Activated CD4-positive, alpha-beta T cell treated with anti-CD3 and anti-CD28 coated beads for 48 hours (primary cell): Measurements from ENCODE around the gene FBXW7.

Experiments
- DNase-seq: peaks from one replicate; pipeline ENCODE4 v3.0.0-alpha.2; 2020

FBXW7 gene

DNA sequence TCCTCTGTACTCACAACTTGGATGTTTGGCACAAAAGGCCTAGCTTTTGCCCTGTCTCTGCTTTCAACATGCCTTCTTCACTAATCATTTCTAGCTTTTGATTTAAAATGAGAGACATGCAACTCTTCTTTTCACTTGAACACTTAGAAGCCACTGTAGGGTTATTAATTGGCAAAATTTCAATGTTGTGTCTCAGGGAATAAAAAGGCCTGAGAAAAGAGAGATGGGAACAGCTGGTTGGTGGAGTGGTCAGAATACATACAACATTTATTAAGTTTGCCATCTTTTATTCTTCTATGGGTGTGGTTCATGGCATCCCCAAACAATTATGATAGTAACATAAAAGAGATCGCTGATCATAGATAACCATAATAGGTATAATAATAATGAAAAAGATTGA, 114.3 kb downstream of the FBXW7 start:
- DNase-seq: no peak

DNA sequence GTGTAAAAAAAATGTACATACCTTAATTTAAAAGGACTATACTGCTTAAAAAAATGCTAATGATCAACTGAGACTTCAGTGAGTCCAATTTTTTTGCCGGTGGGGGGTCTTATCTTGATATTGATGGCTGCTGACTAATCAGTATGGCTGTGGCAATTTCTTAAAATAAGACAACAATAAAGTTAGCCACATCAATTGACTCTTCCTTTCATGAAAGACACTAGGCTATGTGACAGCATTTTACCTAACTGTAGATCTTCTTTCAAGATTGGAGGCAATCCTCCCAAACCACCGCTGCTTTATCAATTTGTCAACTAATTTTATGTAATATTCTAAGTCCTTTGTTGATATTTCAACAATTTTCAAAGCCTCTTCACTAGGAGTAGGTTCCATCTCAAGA, 116.1 kb downstream of the FBXW7 start:
- no peak for DNase-seq

GRCh38 chr4:152417673-152418072, 118.2 kb downstream of the FBXW7 start:
- DNase-seq: no peak

DNA sequence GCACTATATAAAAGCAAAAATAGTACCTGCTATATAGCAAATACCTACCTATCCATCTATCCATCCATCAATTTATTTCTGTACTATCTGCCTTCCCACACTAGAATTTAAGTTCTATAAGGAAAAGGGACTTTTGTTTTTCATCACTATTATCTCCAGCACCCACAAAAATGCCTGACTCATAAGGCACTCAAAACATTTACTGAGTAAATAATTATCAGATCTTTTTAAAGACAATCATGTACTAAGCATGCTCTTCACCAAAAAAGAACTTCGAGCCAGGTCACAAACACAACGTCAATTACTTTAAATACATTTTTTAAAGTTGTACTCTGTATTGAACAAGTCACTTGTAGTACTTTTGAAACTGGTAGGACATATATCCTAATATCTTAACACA, 119.9 kb downstream of the FBXW7 start:
- DNase-seq: no peak

DNA sequence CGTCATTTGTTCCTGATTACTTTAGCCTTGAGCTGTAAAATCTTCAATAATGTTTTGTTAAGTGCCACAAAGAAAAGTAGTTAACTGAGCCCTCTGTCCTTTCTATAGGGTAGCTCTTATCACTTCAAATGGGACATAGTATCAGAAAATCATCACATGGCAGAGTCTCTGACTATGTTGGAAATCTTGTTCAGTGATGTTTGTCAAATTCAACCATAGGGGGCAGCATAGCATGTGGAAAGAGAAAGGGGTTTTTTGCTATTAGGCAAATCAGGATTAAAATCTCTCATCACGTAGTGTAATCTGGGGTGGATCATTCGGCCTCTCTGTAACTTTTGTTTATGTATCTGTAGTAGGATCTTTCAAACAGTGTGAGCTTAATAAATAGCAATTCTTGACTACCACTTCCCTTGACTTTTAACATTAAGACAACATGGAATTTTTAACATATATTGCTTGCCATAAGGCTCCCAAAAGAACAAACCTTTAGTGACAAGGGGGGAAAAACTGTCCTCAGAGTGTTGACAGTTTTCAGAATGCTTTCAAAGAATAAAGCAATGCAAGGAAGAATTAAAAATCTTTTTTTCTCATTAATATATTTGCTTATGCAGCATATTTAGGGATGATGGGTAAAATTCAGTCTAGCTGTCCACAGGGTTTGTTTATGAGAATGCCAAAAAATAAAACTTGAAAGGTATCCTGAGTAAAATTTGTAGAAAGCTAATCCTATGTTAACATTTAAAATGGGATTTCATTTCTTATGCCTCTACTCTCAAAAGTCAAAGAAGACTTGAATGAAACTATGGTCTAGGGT, 127.2 kb downstream of the FBXW7 start:
- peak; percentile 8 for DNase-seq

DNA sequence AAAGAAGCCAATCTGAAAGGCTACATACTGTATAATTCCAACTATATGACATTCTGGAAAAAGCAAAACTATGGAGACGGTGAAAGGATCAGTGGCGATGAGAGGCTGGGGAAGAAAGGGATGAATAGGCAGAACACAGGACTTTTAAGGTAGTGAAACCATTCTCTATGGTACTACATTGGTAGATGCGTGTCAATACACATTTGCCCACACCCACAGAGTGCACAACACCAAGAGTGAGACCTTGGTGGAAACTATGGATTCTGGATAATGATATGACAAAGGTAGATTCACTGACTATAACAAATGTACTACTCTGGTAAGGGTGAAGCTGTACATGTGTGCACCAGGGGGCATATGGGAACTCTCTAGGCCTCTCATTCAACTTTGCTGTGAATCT, 134.5 kb downstream of the FBXW7 start:
- no peak for DNase-seq

DNA sequence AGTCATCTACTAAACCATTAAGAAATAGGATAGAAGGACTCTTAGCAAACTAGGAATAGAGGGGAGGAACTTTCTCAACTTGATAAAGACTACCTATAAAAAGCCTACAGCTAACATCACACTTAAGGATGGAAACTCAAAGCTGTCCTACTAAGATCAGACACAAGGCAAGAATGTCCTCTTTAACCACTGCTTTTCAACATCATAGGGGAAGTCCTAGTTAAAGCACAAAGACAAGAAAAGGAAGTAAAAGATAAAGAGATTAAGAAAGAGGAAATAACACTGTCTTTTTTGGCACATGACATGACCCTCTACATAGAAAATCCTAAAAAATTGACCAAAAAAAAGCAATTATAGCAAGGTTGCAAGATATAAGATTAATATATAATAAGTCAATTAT, 136.6 kb downstream of the FBXW7 start:
- DNase-seq: no peak

DNA sequence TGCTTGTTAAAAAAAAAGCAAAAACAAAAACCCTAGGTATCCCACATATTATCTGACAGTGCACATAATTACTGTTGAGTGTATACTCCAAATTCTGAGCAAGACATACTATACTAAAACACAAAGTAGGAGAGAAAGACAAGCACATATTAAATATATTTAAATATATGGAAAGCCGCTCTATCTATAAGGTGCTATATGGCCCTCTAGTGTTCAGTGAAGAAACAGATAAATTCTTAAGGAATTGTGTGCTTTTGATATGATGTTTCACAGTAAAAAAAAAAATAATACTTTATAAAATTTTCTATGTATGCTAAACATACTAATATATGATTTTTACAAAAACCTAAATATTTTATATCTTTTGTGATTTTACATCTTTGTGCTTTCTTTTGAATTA, 137.8 kb downstream of the FBXW7 start:
- DNase-seq: no peak

GRCh38 chr4:152394791-152395190, 141.1 kb downstream of the FBXW7 start:
- no peak for DNase-seq

- DNase-seq: no peak
Observed at GRCh38 chr4:152392079-152392478, 143.8 kb downstream of the FBXW7 start.

GRCh38 chr4:152390216-152390615, 145.7 kb downstream of the FBXW7 start:
- DNase-seq: no peak

DNA sequence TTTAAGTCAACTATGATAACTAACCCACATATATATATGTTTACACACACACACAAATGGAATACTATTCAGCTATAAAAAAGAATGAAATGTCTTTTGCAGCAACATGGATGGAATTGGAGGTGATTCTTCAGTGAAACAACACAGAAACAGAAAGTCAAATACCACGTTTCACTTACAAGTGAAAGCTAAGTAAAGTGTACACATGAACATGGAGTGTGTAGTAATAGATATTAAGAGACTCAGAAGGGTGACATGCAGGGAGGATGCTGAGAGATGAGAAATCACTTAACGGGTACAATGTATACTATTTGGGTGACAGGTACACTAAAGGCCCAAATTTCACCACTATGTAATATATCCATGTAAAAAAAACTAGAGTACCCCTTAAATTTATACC, 146.5 kb downstream of the FBXW7 start:
- DNase-seq: no peak

DNA sequence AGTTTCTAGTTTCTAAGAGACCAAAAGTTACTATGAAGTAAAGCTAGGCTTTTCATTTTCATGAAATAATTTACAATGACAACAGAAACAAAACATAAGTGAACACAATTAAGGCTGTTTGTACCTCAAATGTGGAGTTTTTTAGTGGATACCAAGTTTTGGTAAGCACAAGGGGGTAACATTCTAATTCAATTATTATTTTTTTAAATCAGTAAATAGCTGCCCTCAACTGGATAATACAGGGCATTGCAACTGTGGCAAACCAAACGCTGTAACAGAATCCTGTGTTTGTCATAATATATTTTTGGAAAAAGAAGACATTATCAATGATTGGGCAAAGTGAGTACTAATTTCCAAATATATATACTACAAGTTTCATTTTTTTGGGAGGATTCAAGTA, 150.3 kb downstream of the FBXW7 start:
- DNase-seq: no peak

GRCh38 chr4:152382057-152382785, 153.7 kb downstream of the FBXW7 start:
- no peak for DNase-seq

DNA sequence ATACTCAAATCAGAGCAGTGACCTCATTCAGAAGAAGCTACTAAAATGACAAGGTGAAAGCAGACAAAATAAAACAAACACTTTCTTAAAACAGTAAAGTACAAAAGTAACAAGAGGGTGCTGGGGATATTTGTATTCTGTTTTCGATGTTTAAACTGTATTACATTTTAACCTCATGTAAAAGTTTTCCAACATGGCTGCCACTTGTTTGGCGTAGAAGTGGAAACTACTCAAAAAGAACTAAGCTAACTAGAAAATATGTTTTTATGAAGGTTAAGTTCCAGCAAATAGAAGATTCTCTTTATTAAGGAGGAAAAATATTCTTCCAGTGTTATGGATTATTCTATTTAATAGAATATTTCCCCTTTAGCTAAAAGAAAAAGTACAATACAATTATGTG, 155.0 kb downstream of the FBXW7 start:
- DNase-seq: no peak

- DNase-seq: no peak
Observed at GRCh38 chr4:152380185-152380584, 155.7 kb downstream of the FBXW7 start.

DNA sequence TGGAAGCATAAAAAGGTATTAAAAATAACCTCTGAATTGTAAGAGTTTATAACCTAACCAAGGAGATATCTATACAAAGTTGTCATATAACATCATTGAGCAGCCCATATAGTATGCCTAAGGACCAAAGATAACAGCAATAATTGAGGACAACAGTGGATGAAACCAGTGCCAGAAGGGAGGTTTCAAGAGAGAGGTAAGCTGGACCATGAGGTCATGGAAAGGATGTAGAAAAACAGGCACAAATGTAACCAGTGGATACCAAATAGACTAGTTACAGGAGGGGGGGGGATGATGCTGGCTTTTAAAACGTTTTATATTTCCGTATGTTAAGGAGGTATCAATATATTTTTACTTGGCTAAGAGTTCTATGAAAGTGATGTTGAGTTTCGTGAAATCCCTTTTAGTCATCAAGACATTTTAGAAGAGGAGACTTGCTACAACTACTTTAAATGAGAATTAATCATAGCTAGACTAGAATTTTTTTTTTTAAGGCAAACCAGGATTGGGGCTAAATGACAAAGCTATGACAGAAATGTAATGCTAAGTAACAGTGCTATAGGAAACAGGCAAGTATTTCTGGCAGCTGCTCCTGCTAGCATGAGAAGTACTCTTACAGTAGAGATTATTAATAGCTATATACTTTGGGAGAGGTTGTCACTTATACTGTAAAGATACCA, 161.1 kb downstream of the FBXW7 start:
- DNase-seq: no peak

- DNase-seq: no peak
Observed at GRCh38 chr4:152374153-152374552, 161.7 kb downstream of the FBXW7 start.

GRCh38 chr4:152372444-152372843, 163.4 kb downstream of the FBXW7 start:
- no peak for DNase-seq

DNA sequence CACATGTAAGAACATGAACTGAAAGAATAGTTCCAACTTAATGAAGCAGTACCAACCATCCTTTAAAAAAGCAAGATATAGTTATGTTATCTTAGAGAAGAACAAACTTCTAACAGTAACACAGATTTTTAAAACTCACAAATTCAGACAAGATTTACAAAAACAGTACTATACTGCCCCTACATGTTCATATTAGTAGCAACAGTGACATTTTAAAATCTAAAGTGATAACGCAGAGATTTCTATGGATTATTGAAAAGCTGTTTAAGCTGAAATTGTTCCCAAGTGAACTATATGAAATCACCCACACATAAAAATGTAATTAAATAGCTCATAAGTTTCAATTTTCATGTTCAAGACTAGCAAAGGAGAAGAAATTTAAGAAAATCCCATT, 166.0 kb downstream of the FBXW7 start:
- DNase-seq: no peak

GRCh38 chr4:152369203-152369901, 166.5 kb downstream of the FBXW7 start:
- DNase-seq: no peak

DNA sequence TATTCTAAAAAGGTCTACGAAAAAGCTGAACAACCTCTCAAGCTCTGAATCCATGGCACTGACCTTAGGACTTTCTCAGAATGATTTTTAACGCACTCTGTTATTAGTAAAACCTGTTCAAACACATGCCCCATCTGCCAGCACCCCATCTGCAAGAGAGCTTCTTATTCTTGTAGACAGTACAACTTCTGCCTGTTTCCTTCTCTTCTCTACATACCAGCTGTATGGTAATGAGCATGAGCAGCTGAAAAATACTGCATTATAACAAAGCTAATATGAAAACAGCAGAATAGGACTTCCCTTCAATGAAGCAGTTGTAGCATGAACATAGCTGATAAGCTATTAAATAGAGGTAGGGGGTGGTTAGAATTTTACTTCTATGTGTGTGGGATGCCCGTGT, 167.9 kb downstream of the FBXW7 start:
- no peak for DNase-seq

DNA sequence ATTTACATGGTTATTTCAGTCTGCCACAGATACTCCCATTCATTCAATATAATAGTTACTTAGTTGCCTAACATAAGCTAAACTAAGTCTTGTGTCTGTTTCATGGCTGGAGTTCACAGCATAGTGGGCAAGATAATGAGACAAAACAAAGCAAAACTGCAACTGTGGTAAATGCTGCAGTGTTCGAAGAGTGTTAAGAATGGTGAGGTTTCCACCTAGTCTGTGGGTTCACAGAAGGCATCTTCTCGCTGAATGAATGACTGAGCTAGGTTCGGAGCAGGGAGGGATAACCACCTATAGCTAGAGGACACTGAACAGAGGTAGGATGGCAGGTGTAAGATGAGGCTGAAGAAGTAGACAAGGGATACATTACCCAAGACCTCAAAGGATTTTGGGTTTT, 171.0 kb downstream of the FBXW7 start:
- DNase-seq: no peak
